Gastrocnemius medialis (tissue), 4 donors: ENCODE data around the gene PAXX. TPM values are rescaled to one million over a fixed set of nuclear protein-coding genes. Genes with fewer than 3 reads are reported as not detected.
A peak's percentile ranks its signal among the peaks of the same experiment; 100 is the strongest.

Experiments
- ATAC-seq, 2 donors: fragments of 150-250 bp; one replicate each; pipeline ENCODE4 v1.9.1; 2016
- DNase-seq, 2 donors: peaks; one replicate each; pipeline ENCODE4 v3.0.0-alpha.2; 2019
- H3K27ac ChIP-seq, 4 donors: fragments of 200-600 bp; sonication (generic); 1 replicate in 1 of 4; 2 replicates in 3 of 4; pipeline ENCODE4 v1.5.1; 2016 to 2018; ENCODE audit warnings: mild to moderate bottlenecking in 2 of 4, moderate library complexity in 1 of 4
- H3K27me3 ChIP-seq, 3 donors: fragments of 200-600 bp; sonication (generic) in 2 of 3; 1 replicate in 1 of 3; 2 replicates in 2 of 3; pipeline versions ENCODE4 v1.5.1 to v1.6.0; 2016 to 2019; ENCODE audit warnings: mild to moderate bottlenecking in 1 of 3, moderate library complexity in 1 of 3
- H3K36me3 ChIP-seq, 2 donors: fragments of 200-600 bp; sonication (generic) in 1 of 2; one replicate each; pipeline ENCODE4 v1.5.1; 2017 to 2018
- H3K4me1 ChIP-seq, 2 donors: fragments of 200-600 bp; sonication (generic) in 1 of 2; one replicate each; pipeline ENCODE4 v1.5.1; 2016 to 2017; ENCODE audit warnings: mild to moderate bottlenecking in 2 of 2
- H3K4me3 ChIP-seq, 4 donors: fragments of 200-600 bp; sonication (generic) in 3 of 4; 1 replicate in 1 of 4; 2 replicates in 3 of 4; pipeline ENCODE4 v1.5.1; 2016 to 2019; ENCODE audit warnings: mild to moderate bottlenecking in 2 of 4
- H3K9me3 ChIP-seq, 3 donors: fragments of 200-600 bp; sonication (generic) in 2 of 3; 1 replicate in 1 of 3; 2 replicates in 2 of 3; pipeline ENCODE4 v1.5.1; 2016 to 2019
- POLR2A ChIP-seq, 2 donors: fragments of 450-650 bp; IDR thresholded peaks; one replicate each; pipeline ENCODE4 v1.6.1; 2017; ENCODE audit warnings: antibody characterized with exemption in 2 of 2, mild to moderate bottlenecking in 2 of 2, moderate library complexity in 2 of 2
- in situ Hi-C, 4 donors: fragments of 200-750 bp; cut with MboI; loops; one replicate each; pipeline versions ENCODE4 v1.15.0 to v1.8.0; 2017; ENCODE audit warnings: low sequenced_read_pairs in 4 of 4
- intact Hi-C: fragments of 100-400 bp; cut with DNase I; formaldehyde crosslinking; loops from one replicate; pipeline ENCODE4 v1.15.1; 2023; ENCODE audit warnings: low total_unique reads
- total RNA-seq, 4 donors: library from RNA; depleted of rRNA; stranded (reverse); fragments of >200 nt; gene quantifications; one replicate each; pipeline versions ENCODE4 v1.1.0 to v1.2.3, GENCODE V29; 2016
- TF ChIP-seq, protein P1 (sequence below), 5 experiments: fragments of 450-650 bp in 3 of 5; fragments of 200-600 bp in 2 of 5; sonication (generic) in 2 of 5; IDR thresholded peaks in 4 of 5; conservative IDR thresholded peaks in 1 of 5; 1 replicate in 4 of 5; 2 replicates in 1 of 5; pipeline ENCODE4 v1.5.1; 2016 to 2019; ENCODE audit warnings: antibody characterized with exemption in 5 of 5, mild to moderate bottlenecking in 3 of 5, moderate library complexity in 3 of 5

PAXX gene
- total RNA-seq, 4 donors from 2014 or later = 10.8 to 15.6 (median 14.6) TPM

DNA sequence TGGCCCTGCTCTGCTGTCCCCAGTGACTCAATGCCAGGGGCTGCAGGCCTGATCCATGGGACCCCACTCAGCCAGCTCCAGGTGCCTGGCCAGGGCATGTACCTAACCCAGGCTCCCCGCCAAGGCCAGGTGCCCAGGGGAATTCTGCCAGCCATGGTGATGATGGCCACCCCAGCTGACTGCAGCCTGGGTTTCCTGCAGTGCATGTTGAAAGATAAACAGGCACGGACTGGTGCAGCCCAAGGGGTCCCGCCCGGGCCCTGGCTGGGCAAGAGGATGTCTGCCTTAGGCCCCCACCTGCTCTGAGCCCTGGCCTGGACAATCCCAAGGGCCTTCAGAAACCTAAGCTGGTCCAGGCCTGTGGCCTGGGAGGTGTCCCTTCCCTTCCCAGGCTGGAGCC, 34.6 kb downstream of the PAXX start:
- TF ChIP-seq POLR2A (IDR thresholded peaks at IDR 0.05) = no peak
- TF ChIP-seq, protein P1, sequence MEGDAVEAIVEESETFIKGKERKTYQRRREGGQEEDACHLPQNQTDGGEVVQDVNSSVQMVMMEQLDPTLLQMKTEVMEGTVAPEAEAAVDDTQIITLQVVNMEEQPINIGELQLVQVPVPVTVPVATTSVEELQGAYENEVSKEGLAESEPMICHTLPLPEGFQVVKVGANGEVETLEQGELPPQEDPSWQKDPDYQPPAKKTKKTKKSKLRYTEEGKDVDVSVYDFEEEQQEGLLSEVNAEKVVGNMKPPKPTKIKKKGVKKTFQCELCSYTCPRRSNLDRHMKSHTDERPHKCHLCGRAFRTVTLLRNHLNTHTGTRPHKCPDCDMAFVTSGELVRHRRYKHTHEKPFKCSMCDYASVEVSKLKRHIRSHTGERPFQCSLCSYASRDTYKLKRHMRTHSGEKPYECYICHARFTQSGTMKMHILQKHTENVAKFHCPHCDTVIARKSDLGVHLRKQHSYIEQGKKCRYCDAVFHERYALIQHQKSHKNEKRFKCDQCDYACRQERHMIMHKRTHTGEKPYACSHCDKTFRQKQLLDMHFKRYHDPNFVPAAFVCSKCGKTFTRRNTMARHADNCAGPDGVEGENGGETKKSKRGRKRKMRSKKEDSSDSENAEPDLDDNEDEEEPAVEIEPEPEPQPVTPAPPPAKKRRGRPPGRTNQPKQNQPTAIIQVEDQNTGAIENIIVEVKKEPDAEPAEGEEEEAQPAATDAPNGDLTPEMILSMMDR (IDR thresholded peaks at IDR 0.05 in 4 of 5, conservative IDR thresholded peaks at IDR 0.05 in 1 of 5) = no peak
- DNase-seq = no peak
- H3K27me3 ChIP-seq = no peaks in the 10 kb centered on the region
- H3K9me3 ChIP-seq = no peaks in the 10 kb centered on the region
- in situ Hi-C loops (no loop called here), intact Hi-C loops (loop anchor here (5.0 kb wide), 1 partner anchor 180 kb away; the partner anchor contains the start of gene PHPT1)
- no peak for ATAC-seq
- peaks cover 20 to 23% of the 10 kb centered on the region in 2 donors for H3K4me1 ChIP-seq
- H3K27ac ChIP-seq = no peak overlapping the region
- H3K4me3 ChIP-seq = peak overlapping the region in 3 of 4 donors; percentile 62 to 66 (median 62)
- no peaks in the 10 kb centered on the region for H3K36me3 ChIP-seq

- peak; percentile 31 to 35 for ATAC-seq
- Histone ChIP-seq H3K36me3 (no peaks in the 10 kb centered on the region), H3K4me3 (peak within 1 kb of the TSS; percentile 76 to 91 (median 79)), H3K27ac (peak within 1 kb of the TSS; percentile 43 to 67 (median 64)), H3K9me3 (no peaks in the 10 kb centered on the region), H3K27me3 (no peaks in the 10 kb centered on the region), H3K4me1 (peaks cover 20 to 23% of the 10 kb centered on the region in 2 donors)
- DNase-seq = no peak
- in situ Hi-C loops = no loop called here
- TF ChIP-seq, protein P1 (IDR thresholded peaks at IDR 0.05 in 4 of 5, conservative IDR thresholded peaks at IDR 0.05 in 1 of 5) = no peak
- peak in 1 of 2 donors; percentile 26 for TF ChIP-seq POLR2A (IDR thresholded peaks at IDR 0.05)
- intact Hi-C loops = loop anchor here (2.0 to 5.0 kb wide), 2 partner anchors 83 to 180 kb away; partner anchors contain the start of genes C8G, FBXW5 and PHPT1
Observed at GRCh38 chr9:137027369-137028262, 35.4 kb downstream of the PAXX start, which contains the start of gene ABCA2. ABCA2 (minus strand) TSS chr9:137028237; CDS start chr9:137028140, 97 bp downstream.

- TF ChIP-seq, protein P1 (IDR thresholded peaks at IDR 0.05 in 4 of 5, conservative IDR thresholded peaks at IDR 0.05 in 1 of 5) = peak in 3 of 5 experiments; percentile 7 to 28 (median 19)
- no peak for TF ChIP-seq POLR2A (IDR thresholded peaks at IDR 0.05)
- Histone ChIP-seq H3K4me3 (peak overlapping the region; percentile 76 to 91 (median 79)), H3K27ac (peak overlapping the region; percentile 41 to 67 (median 54)), H3K4me1 (peaks cover 20 to 23% of the 10 kb centered on the region in 2 donors), H3K27me3 (no peaks in the 10 kb centered on the region), H3K9me3 (no peaks in the 10 kb centered on the region), H3K36me3 (no peaks in the 10 kb centered on the region)
- DNase-seq (peak; percentile 28 to 41), ATAC-seq (peak; percentile 79 to 81)
- in situ Hi-C loops = no loop called here
- intact Hi-C loops = loop anchor here (2.0 to 5.0 kb wide), 2 partner anchors 84 to 181 kb away; partner anchors contain the start of genes C8G, FBXW5 and PHPT1
Observed at GRCh38 chr9:137028263-137029057, 36.2 kb downstream of the PAXX start.

GRCh38 chr9:137029058-137029936, 37.1 kb downstream of the PAXX start:
- H3K4me3 ChIP-seq = peak overlapping the region; percentile 76 to 91 (median 79)
- H3K27ac ChIP-seq = no peak overlapping the region
- H3K4me1 ChIP-seq = peaks cover 20 to 23% of the 10 kb centered on the region in 2 donors
- intact Hi-C loops = loop anchor here (2.0 to 5.0 kb wide), 2 partner anchors 84 to 182 kb away; partner anchors contain the start of genes C8G, FBXW5 and PHPT1
- no peaks in the 10 kb centered on the region for H3K27me3 ChIP-seq
- in situ Hi-C loops = no loop called here
- H3K36me3 ChIP-seq = no peaks in the 10 kb centered on the region
- no peak for TF ChIP-seq POLR2A (IDR thresholded peaks at IDR 0.05)
- TF ChIP-seq, protein P1 (IDR thresholded peaks at IDR 0.05 in 4 of 5, conservative IDR thresholded peaks at IDR 0.05 in 1 of 5) = peak; percentile 64 to 91 (median 87)
- ATAC-seq (peak; percentile 50 to 60), DNase-seq (peak; percentile 45 to 60)
- H3K9me3 ChIP-seq = no peaks in the 10 kb centered on the region
